ENCODE measurements around the gene OPTC.

OPTC gene

GRCh38 chr1:203491664-203492063 lies 2.3 kb upstream of the OPTC start:
- no peak for DNase-seq (ENCODE audit: low spot score)

GRCh38 chr1:203492082-203492747 lies 1.7 kb upstream of the OPTC start:
- DNase-seq (ENCODE audit: low spot score) = no peak

GRCh38 chr1:203492748-203493130 lies 1.2 kb upstream of the OPTC start:
- no peak for DNase-seq (ENCODE audit: low spot score)

GRCh38 chr1:203495845-203496244 lies 1.9 kb downstream of the OPTC start:
- DNase-seq (ENCODE audit: low spot score) = no peak

- DNase-seq (ENCODE audit: low spot score) = no peak
Measured at GRCh38 chr1:203497269-203497777, 3.4 kb downstream of the OPTC start.

- DNase-seq (ENCODE audit: low spot score) = no peak
Measured at GRCh38 chr1:203499643-203500278, 5.8 kb downstream of the OPTC start.

GRCh38 chr1:203500279-203500678 lies 6.3 kb downstream of the OPTC start:
- no peak for DNase-seq (ENCODE audit: low spot score)

GRCh38 chr1:203503836-203504235 lies 9.9 kb downstream of the OPTC start:
- DNase-seq (ENCODE audit: low spot score) = no peak

- peak; percentile 90 for DNase-seq (ENCODE audit: low spot score)
Measured at GRCh38 chr1:203504400-203505250, 10.7 kb downstream of the OPTC start.

GRCh38 chr1:203505526-203506204 lies 11.7 kb downstream of the OPTC start:
- DNase-seq (ENCODE audit: low spot score) = no peak

- peak; percentile 37 for DNase-seq (ENCODE audit: low spot score)
Measured at GRCh38 chr1:203506858-203507626, 13.1 kb downstream of the OPTC start.

GRCh38 chr1:203507759-203508158 lies 13.8 kb downstream of the OPTC start:
- no peak for DNase-seq (ENCODE audit: low spot score)

- no peak for DNase-seq (ENCODE audit: low spot score)
Measured at GRCh38 chr1:203508463-203509073, 14.6 kb downstream of the OPTC start.

- DNase-seq (ENCODE audit: low spot score) = no peak
Measured at GRCh38 chr1:203509135-203509534, 15.2 kb downstream of the OPTC start.

- no peak for DNase-seq (ENCODE audit: low spot score)
Measured at GRCh38 chr1:203511513-203511912, 17.6 kb downstream of the OPTC start.

GRCh38 chr1:203511930-203512329 lies 18.0 kb downstream of the OPTC start:
- DNase-seq (ENCODE audit: low spot score) = no peak

- no peak for DNase-seq (ENCODE audit: low spot score)
Measured at GRCh38 chr1:203512517-203512847, 18.5 kb downstream of the OPTC start.

- DNase-seq (ENCODE audit: low spot score) = peak; percentile 96
Measured at GRCh38 chr1:203512848-203513584, 19.1 kb downstream of the OPTC start.

GRCh38 chr1:203513585-203514031 lies 19.7 kb downstream of the OPTC start:
- DNase-seq (ENCODE audit: low spot score) = no peak

- DNase-seq (ENCODE audit: low spot score) = no peak
Measured at GRCh38 chr1:203516184-203516583, 22.2 kb downstream of the OPTC start.
